OCI-LY7 (cell line): ENCODE results near the gene IFI27L1. TPM values are rescaled to one million over a fixed set of nuclear protein-coding genes. Genes with fewer than 3 reads are reported as not detected.

Experiments
- BruUV-seq: library from RNA; stranded (reverse); fragments of 400-500 nt; replicated peaks from 2 replicates; lab custom pipeline; 2021; lab: Mats Ljungman, UMichigan
- CTCF ChIA-PET: fragments of 300-600 bp; sonication (Branson Sonifier 250); formaldehyde crosslinking; loops from one replicate; lab custom pipeline; 2022; ENCODE audit warnings: antibody characterized with exemption; ENCODE audit not compliant: unreplicated experiment; lab: Charles Lee
- POLR2A ChIA-PET: fragments of 300-600 bp; sonication (Branson Sonifier 250); formaldehyde crosslinking; loops from one replicate; lab custom pipeline; 2022; ENCODE audit warnings: antibody characterized with exemption; lab: Charles Lee
- DNase-seq: peaks from one replicate; pipeline ENCODE4 v3.0.0-alpha.2; 2015; ENCODE audit warnings: low spot score
- H2AFZ ChIP-seq: fragments of 200-600 bp; sonication (generic), shearing (Covaris generic); 2 replicates; pipeline ENCODE4 v1.6.1; 2014; ENCODE audit warnings: mild to moderate bottlenecking, antibody characterized with exemption, low read length, moderate library complexity
- H3K27ac ChIP-seq: fragments of 200-600 bp; sonication (generic); 2 replicates; pipeline ENCODE4 v1.5.1; 2014; ENCODE audit warnings: mixed run types, low read depth, mild to moderate bottlenecking, moderate library complexity, low read length, inconsistent platforms; ENCODE audit not compliant: poor library complexity, severe bottlenecking
- H3K36me3 ChIP-seq: fragments of 200-600 bp; sonication (generic); 2 replicates; pipeline ENCODE4 v1.6.1; 2014; ENCODE audit warnings: mild to moderate bottlenecking, antibody characterized with exemption, low read length, moderate library complexity, mixed read lengths; ENCODE audit not compliant: insufficient read depth
- H3K4me1 ChIP-seq: fragments of 200-600 bp; sonication (generic); 2 replicates; pipeline ENCODE4 v1.5.1; 2014; ENCODE audit warnings: mild to moderate bottlenecking, low read length; ENCODE audit not compliant: insufficient read depth, poor library complexity, severe bottlenecking
- H3K4me2 ChIP-seq: fragments of 200-600 bp; sonication (generic); 2 replicates; pipeline ENCODE4 v1.6.1; 2014; ENCODE audit warnings: mild to moderate bottlenecking, low read length
- H3K4me3 ChIP-seq: fragments of 200-600 bp; sonication (generic); 2 replicates; pipeline ENCODE4 v1.5.1; 2014; ENCODE audit warnings: mild to moderate bottlenecking, low read depth, low read length; ENCODE audit not compliant: poor library complexity, severe bottlenecking
- H3K79me2 ChIP-seq: fragments of 200-600 bp; sonication (generic); 2 replicates; pipeline ENCODE4 v1.6.1; 2016; ENCODE audit warnings: low read depth, mild to moderate bottlenecking, low read length, moderate library complexity, mixed read lengths; ENCODE audit not compliant: insufficient read depth
- H3K9me2 ChIP-seq: fragments of 200-600 bp; sonication (generic); 2 replicates; pipeline ENCODE4 v1.6.1; 2016; ENCODE audit warnings: mild to moderate bottlenecking, low read length, mixed read lengths; ENCODE audit not compliant: insufficient read depth
- H3K9me3 ChIP-seq: fragments of 200-600 bp; sonication (generic); 2 replicates; pipeline ENCODE4 v1.6.1; 2014; ENCODE audit warnings: mild to moderate bottlenecking, mixed run types, low read length, mixed read lengths
- H4K20me1 ChIP-seq: fragments of 200-600 bp; sonication (generic); 2 replicates; pipeline ENCODE4 v1.6.1; 2014; ENCODE audit warnings: mild to moderate bottlenecking, antibody characterized with exemption, low read length, moderate library complexity, mixed read lengths; ENCODE audit not compliant: insufficient read depth
- EZH2phosphoT487 ChIP-seq: fragments of 200-600 bp; sonication (generic); IDR thresholded peaks from 2 replicates; pipeline ENCODE4 v1.6.1; 2018; ENCODE audit warnings: low read depth, borderline replicate concordance, mild to moderate bottlenecking, mixed run types, antibody characterized with exemption, low read length, moderate library complexity, mixed read lengths
- intact Hi-C: fragments of 100-400 bp; cut with micrococcal nuclease; formaldehyde crosslinking; loops from one replicate; pipeline ENCODE4 v1.10.0; 2022; ENCODE audit not compliant: unreplicated experiment
- total RNA-seq, 2 experiments: library from RNA; depleted of rRNA in 1 of 2; stranded (reverse); fragments of >200 nt in 1 of 2; shearing (Covaris generic) in 1 of 2; gene quantifications; 2 replicates each; pipeline ENCODE4 v1.2.3, GENCODE V29; 2014 to 2022
- TF ChIP-seq, protein P1 (sequence below): fragments of 200-600 bp; sonication (generic); conservative IDR thresholded peaks from 2 replicates; pipeline ENCODE4 v1.5.1; 2014; ENCODE audit warnings: mild to moderate bottlenecking, antibody characterized with exemption, low read length, moderate library complexity, mixed read lengths

IFI27L1 gene
- total RNA-seq, 2 experiments from 2014 or later, result 49.0 to 61.5 TPM

DNA sequence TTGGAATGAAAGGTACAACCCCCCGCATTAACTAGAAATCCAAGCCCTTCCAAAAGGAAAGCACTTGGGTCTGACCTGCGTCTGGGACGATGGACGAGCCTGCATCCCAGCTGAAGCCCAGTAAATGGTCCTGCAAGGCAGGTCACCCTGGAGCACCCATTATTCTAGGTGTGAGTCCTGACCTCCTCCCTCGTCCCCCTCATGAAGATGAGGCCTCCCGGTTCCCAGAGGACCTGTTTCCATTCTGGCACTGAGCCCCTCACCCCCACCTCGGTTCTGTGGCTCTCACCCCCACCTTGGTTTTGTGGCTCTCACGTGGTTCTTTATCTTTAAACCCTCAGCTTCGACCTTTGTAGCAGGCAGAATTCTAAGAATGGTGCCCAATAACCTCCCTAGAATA lies 36.7 kb downstream of the IFI27L1 start:
- TF ChIP-seq, protein P1, sequence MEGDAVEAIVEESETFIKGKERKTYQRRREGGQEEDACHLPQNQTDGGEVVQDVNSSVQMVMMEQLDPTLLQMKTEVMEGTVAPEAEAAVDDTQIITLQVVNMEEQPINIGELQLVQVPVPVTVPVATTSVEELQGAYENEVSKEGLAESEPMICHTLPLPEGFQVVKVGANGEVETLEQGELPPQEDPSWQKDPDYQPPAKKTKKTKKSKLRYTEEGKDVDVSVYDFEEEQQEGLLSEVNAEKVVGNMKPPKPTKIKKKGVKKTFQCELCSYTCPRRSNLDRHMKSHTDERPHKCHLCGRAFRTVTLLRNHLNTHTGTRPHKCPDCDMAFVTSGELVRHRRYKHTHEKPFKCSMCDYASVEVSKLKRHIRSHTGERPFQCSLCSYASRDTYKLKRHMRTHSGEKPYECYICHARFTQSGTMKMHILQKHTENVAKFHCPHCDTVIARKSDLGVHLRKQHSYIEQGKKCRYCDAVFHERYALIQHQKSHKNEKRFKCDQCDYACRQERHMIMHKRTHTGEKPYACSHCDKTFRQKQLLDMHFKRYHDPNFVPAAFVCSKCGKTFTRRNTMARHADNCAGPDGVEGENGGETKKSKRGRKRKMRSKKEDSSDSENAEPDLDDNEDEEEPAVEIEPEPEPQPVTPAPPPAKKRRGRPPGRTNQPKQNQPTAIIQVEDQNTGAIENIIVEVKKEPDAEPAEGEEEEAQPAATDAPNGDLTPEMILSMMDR, result no peak
- TF ChIP-seq EZH2phosphoT487, result no peak

DNA sequence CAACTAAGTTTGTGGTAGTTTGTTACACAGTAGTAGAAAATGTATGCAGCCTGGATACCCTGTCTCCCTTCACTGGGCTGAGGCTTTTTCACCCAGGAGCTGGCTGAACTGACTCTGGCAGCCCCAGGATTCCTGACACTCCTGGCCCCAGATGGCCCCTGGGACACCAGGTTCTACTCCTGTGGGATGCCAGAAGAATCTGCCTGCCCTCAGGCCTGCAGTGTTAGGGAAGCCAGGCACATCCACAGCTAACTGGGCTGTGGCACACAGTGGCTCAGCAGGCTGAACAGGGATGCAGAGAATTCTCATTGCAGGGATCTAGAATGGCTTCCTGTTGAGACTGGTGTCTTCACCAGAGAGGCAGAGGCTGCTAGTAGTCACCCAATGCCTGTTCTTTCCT lies 38.0 kb downstream of the IFI27L1 start:
- CTCF ChIA-PET, result no interaction called here
- POLR2A ChIA-PET, result no interaction called here
- H3K27ac ChIP-seq, result no peak overlapping the region
- H3K4me1 ChIP-seq, result no peaks in the 10 kb centered on the region
- no peaks in the 10 kb centered on the region for H3K36me3 ChIP-seq
- intact Hi-C loops, result no loop called here
- no peak for DNase-seq
- no peak overlapping the region for H2AFZ ChIP-seq
- TF ChIP-seq, protein P1, result no peak
- TF ChIP-seq EZH2phosphoT487, result no peak
- H3K79me2 ChIP-seq, result no peaks in the 10 kb centered on the region
- H4K20me1 ChIP-seq, result no peaks in the 10 kb centered on the region
- H3K9me2 ChIP-seq, result no peaks in the 10 kb centered on the region
- no peak overlapping the region for H3K4me2 ChIP-seq
- BruUV-seq, result no TSS peak
- no peak overlapping the region for H3K4me3 ChIP-seq
- no peaks in the 10 kb centered on the region for H3K9me3 ChIP-seq

More for the DNA sequence above, 36.7 kb downstream of the IFI27L1 start:
- ChIA-PET POLR2A (interaction anchor here (0.6 kb wide), 1 partner anchor 50 kb away, joined by 5 read pairs; no protein-coding TSS in a partner anchor), CTCF (no interaction called here)
- H3K36me3 ChIP-seq, result no peaks in the 10 kb centered on the region
- no peaks in the 10 kb centered on the region for H4K20me1 ChIP-seq
- no peak overlapping the region for H3K4me2 ChIP-seq
- no TSS peak for BruUV-seq
- H3K4me3 ChIP-seq, result no peak overlapping the region
- intact Hi-C loops, result no loop called here
- H3K27ac ChIP-seq, result no peak overlapping the region
- H3K9me3 ChIP-seq, result no peaks in the 10 kb centered on the region
- no peak for DNase-seq
- no peaks in the 10 kb centered on the region for H3K79me2 ChIP-seq
- no peaks in the 10 kb centered on the region for H3K9me2 ChIP-seq
- no peak overlapping the region for H2AFZ ChIP-seq
- no peaks in the 10 kb centered on the region for H3K4me1 ChIP-seq

DNA sequence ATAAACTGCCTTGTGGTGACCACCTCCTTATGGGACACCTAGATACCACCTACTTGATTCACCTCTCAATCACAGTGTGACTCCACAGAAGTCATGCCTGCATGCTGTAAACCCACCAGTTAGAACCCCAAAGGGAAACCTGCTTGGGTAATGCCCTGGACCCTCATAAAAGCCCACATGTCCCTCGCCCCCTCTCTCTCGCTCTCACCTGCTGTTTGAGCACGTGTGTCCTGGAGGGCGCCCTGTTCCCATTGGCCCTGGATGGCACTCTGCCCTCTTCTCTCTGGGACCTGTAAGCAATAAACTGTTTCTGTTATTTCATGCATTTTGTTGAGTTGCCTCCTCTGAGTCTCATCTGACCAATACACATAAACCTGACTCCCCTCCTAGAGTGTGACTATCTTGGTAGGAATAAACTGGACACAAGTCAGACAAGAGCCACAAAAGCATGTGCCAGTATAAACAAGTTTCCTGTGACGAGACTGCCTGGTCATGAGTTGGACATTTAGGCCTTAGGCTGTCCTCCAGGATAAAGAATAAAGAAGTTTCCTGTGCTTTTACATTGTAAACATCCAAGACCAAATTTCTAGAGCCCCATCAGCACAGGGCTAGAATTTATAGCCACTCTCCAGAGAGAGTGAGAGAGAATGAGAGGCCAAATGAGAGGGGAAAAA lies 39.7 kb downstream of the IFI27L1 start:
- TF ChIP-seq EZH2phosphoT487, result no peak
- TF ChIP-seq, protein P1, result no peak
- H3K4me2 ChIP-seq, result no peak overlapping the region
- H3K4me1 ChIP-seq, result no peaks in the 10 kb centered on the region
- no peak overlapping the region for H3K4me3 ChIP-seq
- H3K9me3 ChIP-seq, result no peaks in the 10 kb centered on the region
- CTCF ChIA-PET, result no interaction called here
- H2AFZ ChIP-seq, result no peak overlapping the region
- no peak overlapping the region for H3K27ac ChIP-seq
- H3K36me3 ChIP-seq, result no peaks in the 10 kb centered on the region
- no peaks in the 10 kb centered on the region for H3K79me2 ChIP-seq
- POLR2A ChIA-PET, result no interaction called here
- intact Hi-C loops, result no loop called here
- no peak for DNase-seq
- BruUV-seq, result no TSS peak
- H4K20me1 ChIP-seq, result no peaks in the 10 kb centered on the region
- no peaks in the 10 kb centered on the region for H3K9me2 ChIP-seq
